Activated CD4-positive, alpha-beta T cell treated with anti-CD3 and anti-CD28 coated beads, Interleukin-2, amount 10 ng/mL, durations not matched to agents 24 days and 14 days (primary cell): ENCODE measurements around the gene FGD4. TPM values are rescaled to one million over a fixed set of nuclear protein-coding genes. Genes with fewer than 3 reads are reported as not detected.
A peak's percentile ranks its signal among the peaks of the same experiment; 100 is the strongest.

Experiments used
- DNase-seq: peaks from one replicate; pipeline ENCODE4 v3.0.0; 2022
- H3K27ac Mint-ChIP-seq: one replicate; pipeline ENCODE4 v1.8.0; 2022; ENCODE audit warnings: mild to moderate bottlenecking, mixed read lengths
- H3K27me3 Mint-ChIP-seq: one replicate; pipeline ENCODE4 v1.8.0; 2022; ENCODE audit warnings: mixed read lengths
- H3K36me3 Mint-ChIP-seq: one replicate; pipeline ENCODE4 v1.8.0; 2022; ENCODE audit warnings: low read depth, mild to moderate bottlenecking, mixed read lengths
- H3K4me1 Mint-ChIP-seq: one replicate; pipeline ENCODE4 v1.8.0; 2021; ENCODE audit warnings: mixed read lengths
- H3K4me3 Mint-ChIP-seq: one replicate; pipeline ENCODE4 v1.8.0; 2022; ENCODE audit warnings: mild to moderate bottlenecking, moderate library complexity, mixed read lengths
- H3K9me3 Mint-ChIP-seq: one replicate; pipeline ENCODE4 v1.8.0; 2021; ENCODE audit warnings: mixed read lengths
- intact Hi-C: fragments of 100-400 bp; cut with micrococcal nuclease; formaldehyde crosslinking; loops from one replicate; pipeline ENCODE4 v1.15.1; 2023
- total RNA-seq: library from RNA; stranded (reverse); gene quantifications from 2 replicates; pipeline ENCODE4 v1.2.3, GENCODE V29; 2022

Gene FGD4
- total RNA-seq, 1 donor from 2014 or later = 0.07 TPM

DNA sequence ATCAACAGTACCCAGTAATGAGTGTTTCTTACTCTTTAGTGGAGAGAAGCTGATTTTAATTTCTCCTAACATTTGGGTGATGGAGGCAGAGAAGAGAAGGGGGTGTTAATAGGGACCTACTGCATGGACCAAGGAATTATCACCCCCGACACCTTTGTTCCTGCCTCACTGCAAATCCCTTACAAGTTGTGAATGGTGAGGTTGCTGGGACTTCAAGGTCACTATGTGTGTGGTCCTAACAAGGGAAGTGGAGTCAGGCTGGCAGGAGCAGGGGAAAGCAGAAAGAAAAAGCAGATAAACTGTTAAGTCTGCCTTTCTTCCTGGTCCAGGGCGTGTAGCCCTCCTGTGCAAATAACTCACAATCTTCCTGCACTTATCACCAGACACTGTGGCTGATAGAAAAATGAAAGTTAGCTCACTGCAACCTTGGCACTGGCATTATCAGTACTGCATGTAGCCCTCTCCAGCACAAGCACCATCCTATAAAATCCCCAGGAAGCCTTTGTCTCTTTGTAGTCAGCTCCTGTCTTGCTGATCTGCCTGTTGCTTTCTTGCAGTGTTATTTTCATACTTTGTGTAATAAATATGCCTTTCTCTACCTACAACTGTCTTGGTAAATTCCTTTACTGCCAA lies 167.4 kb downstream of the FGD4 start:
- intact Hi-C loops = no loop called here
- H3K4me3 Mint-ChIP-seq = no peak overlapping the region
- H3K36me3 Mint-ChIP-seq = no peaks in the 10 kb centered on the region
- no peak for DNase-seq
- peaks cover 9% of the 10 kb centered on the region for H3K4me1 Mint-ChIP-seq
- H3K9me3 Mint-ChIP-seq = peaks cover 4% of the 10 kb centered on the region
- H3K27ac Mint-ChIP-seq = no peak overlapping the region
- no peaks in the 10 kb centered on the region for H3K27me3 Mint-ChIP-seq

DNA sequence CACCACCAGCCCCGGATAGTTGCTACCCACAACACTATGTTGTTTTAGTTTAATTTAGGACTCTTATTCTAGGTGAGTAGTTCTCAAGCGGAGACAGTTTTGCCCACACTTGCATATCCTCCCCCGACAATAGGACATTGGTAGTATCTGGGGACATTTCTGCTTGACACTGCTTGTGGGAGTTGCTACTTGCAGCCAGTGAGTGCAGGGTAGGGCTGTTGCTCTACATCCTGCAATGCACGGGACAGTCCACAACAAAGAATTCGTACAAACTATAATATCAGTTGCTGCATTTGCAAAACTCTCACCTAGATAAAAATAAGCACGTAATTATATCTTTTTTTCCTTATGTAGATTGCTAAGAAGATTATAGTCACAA lies 167.9 kb downstream of the FGD4 start:
- Mint-ChIP-seq H3K4me1 (peaks cover 5% of the 10 kb centered on the region), H3K36me3 (no peaks in the 10 kb centered on the region), H3K4me3 (no peak overlapping the region), H3K9me3 (no peaks in the 10 kb centered on the region), H3K27me3 (no peaks in the 10 kb centered on the region), H3K27ac (no peak overlapping the region)
- no peak for DNase-seq
- intact Hi-C loops = no loop called here

DNA sequence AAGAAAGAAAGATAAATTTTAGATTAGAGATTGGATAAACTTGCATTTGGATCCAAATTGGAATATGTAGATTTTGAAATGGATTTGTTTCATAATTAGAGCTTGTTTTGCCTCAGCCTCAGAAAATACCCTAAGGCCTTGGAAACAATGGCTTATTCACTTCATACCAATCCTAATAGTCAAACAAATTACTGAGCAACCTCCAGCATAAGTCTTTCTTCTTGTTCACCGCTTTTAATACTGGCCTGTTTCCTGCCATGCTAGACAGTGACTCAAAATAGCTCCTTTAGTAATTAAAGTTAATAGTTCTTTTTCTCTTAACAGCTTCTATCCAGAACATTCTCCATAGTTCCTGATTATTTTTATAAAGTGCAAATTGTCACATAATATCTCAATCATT lies 168.9 kb downstream of the FGD4 start:
- H3K27ac Mint-ChIP-seq = no peak overlapping the region
- no peaks in the 10 kb centered on the region for H3K27me3 Mint-ChIP-seq
- intact Hi-C loops = no loop called here

DNA sequence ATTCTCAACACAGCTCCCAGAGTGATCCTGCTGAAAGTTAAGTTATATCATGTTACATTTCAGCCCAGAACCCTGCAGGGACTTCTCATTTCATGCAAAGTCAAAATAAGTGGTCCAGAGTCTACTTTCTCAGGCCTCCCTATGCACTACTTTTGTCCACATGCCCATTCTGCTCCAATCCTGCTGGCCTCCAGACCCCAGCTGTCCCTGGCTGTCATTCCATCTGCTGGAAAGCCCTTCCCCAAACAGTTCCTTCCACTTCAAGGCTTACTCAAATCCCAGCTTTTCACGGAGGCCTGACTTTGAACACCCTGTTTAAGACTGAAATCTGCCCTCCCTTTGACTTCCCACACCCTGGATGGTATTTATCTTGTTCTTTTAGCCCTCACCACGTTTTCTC lies 169.9 kb downstream of the FGD4 start:
- H3K36me3 Mint-ChIP-seq = no peaks in the 10 kb centered on the region
- intact Hi-C loops = no loop called here
- H3K4me3 Mint-ChIP-seq = no peak overlapping the region
- peaks cover 5% of the 10 kb centered on the region for H3K4me1 Mint-ChIP-seq
- H3K27ac Mint-ChIP-seq = no peak overlapping the region
- no peak for DNase-seq
- H3K27me3 Mint-ChIP-seq = no peaks in the 10 kb centered on the region
- no peaks in the 10 kb centered on the region for H3K9me3 Mint-ChIP-seq

More for the DNA sequence above, 168.9 kb downstream of the FGD4 start:
- Mint-ChIP-seq H3K4me3 (no peak overlapping the region), H3K9me3 (no peaks in the 10 kb centered on the region), H3K36me3 (no peaks in the 10 kb centered on the region), H3K4me1 (peaks cover 5% of the 10 kb centered on the region)
- no peak for DNase-seq

DNA sequence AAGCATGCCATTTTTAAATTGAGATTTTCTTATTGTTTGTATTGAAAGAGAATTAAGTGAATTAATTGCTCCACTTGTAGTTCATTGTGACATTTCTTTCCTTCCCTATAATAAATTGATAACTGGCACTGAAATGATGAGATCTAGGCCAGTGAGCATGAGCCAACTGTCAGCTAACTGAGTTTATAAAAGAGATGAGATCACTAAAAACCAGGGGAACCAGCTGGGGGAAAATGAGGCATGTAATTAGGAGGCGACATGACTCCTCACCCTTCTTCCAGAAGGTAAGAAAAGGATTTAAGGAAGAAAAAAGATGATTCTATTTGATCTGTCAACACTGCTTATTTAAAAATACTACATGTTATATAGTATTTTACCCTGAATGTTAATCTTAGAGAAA lies 175.2 kb downstream of the FGD4 start:
- DNase-seq = no peak
- Mint-ChIP-seq H3K27me3 (peaks cover 5% of the 10 kb centered on the region), H3K4me3 (no peak overlapping the region), H3K9me3 (peaks cover 20% of the 10 kb centered on the region), H3K4me1 (no peaks in the 10 kb centered on the region), H3K27ac (no peak overlapping the region), H3K36me3 (no peaks in the 10 kb centered on the region)
- intact Hi-C loops = no loop called here

DNA sequence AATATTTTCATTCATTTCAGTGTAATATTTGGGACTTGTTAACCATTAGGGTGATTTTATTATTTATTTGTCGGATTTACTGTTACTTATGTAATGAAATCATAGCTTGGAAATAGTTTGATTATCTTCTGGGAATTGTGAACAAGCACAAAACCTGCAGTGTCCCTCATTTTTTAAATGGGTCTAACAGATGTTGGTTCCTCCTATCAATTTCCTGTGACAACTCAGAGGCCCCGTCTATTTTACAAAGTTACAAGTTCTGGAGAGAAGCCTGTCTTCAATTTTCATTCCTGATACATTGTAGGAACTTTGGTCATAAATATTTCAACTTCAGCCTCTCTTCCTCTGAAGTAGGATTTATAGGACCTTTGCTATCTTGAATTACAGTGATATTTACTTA lies 178.0 kb downstream of the FGD4 start:
- Mint-ChIP-seq H3K27ac (no peak overlapping the region), H3K4me3 (no peak overlapping the region), H3K36me3 (no peaks in the 10 kb centered on the region), H3K9me3 (peaks cover 26% of the 10 kb centered on the region), H3K27me3 (peaks cover 5% of the 10 kb centered on the region), H3K4me1 (peaks cover 9% of the 10 kb centered on the region)
- no peak for DNase-seq
- intact Hi-C loops = no loop called here

DNA sequence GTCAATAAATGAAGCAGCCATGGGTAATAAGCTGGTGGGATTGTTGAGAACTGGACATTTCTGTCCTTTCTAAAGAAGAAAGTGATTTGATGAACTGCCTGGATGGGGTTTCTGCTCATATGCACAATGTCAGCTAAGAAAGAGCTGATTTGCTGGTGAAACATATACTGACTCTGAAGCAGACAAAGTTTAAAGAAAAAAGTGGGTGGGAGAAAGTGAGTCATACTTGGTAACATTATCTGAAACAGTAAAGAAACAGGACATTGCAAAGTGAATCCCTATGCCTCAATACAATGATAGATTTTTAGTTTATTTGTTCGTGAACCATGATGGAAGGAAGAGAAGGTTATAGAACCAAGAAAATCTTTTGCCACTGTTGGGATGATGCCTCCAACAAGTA lies 184.2 kb downstream of the FGD4 start:
- H3K27me3 Mint-ChIP-seq = no peaks in the 10 kb centered on the region
- H3K4me3 Mint-ChIP-seq = peak overlapping the region; percentile 2
- H3K4me1 Mint-ChIP-seq = peaks cover 48% of the 10 kb centered on the region
- intact Hi-C loops = loop anchor here (2.0 to 10.0 kb wide), 4 partner anchors 19 to 1259 kb away; partner anchors contain the start of genes ETFBKMT and SINHCAF
- H3K9me3 Mint-ChIP-seq = peaks cover 25% of the 10 kb centered on the region
- peaks cover 8% of the 10 kb centered on the region for H3K36me3 Mint-ChIP-seq
- peak overlapping the region; percentile 75 for H3K27ac Mint-ChIP-seq
- DNase-seq = no peak

DNA sequence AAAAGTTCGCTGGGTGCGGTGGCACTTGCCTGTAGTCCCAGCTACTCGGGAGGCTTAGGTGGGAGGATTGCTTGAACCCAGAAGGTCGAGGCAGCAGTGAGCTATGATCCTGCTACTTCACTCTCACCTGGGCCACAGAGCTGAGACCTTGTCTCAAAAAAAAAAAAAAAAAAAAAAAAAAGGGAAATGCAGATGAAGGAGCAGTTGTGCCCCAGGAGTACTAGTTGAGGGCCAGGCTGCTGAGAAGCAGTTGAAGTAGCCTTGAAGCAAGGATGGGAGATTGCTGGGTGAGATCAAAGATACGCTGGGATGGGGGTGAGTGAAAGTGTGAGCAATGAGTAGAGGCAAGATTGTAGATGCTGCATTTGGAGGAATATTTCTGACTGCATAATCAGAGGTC lies 186.3 kb downstream of the FGD4 start:
- intact Hi-C loops = loop anchor here (1.0 to 10.0 kb wide), 6 partner anchors 26 to 1261 kb away; partner anchors contain the start of genes DNM1L, ETFBKMT and SINHCAF
- no peak for DNase-seq
- Mint-ChIP-seq H3K27ac (peak overlapping the region; percentile 63), H3K9me3 (peaks cover 16% of the 10 kb centered on the region), H3K4me1 (peaks cover 66% of the 10 kb centered on the region), H3K36me3 (peaks cover 8% of the 10 kb centered on the region), H3K27me3 (no peaks in the 10 kb centered on the region), H3K4me3 (no peak overlapping the region)

DNA sequence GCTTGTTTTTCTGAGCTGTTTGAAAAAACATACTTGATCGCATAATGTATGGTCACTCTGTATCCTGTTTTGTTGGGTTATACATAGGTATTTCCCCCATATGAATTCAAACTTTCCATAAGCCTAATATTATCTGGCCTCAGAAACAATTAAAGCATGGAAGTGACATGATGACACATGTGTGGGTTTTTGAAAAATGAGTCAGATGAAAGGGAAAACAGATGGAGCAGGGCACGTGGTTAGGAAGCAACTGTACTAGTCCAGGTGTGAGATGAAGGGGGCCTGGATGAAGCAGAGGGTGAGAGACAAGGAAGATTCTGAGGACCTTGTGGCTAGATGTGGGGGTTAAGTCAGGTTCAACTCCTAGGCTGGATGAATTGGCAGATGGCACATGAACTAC lies 187.0 kb downstream of the FGD4 start:
- H3K27ac Mint-ChIP-seq = peak overlapping the region; percentile 69
- H3K36me3 Mint-ChIP-seq = peaks cover 8% of the 10 kb centered on the region
- H3K27me3 Mint-ChIP-seq = no peaks in the 10 kb centered on the region
- H3K4me1 Mint-ChIP-seq = peaks cover 66% of the 10 kb centered on the region
- peak overlapping the region; percentile 18 for H3K4me3 Mint-ChIP-seq
- intact Hi-C loops = loop anchor here (1.0 to 10.0 kb wide), 6 partner anchors 27 to 1262 kb away; partner anchors contain the start of genes DNM1L, ETFBKMT and SINHCAF
- H3K9me3 Mint-ChIP-seq = peaks cover 16% of the 10 kb centered on the region
- no peak for DNase-seq

DNA sequence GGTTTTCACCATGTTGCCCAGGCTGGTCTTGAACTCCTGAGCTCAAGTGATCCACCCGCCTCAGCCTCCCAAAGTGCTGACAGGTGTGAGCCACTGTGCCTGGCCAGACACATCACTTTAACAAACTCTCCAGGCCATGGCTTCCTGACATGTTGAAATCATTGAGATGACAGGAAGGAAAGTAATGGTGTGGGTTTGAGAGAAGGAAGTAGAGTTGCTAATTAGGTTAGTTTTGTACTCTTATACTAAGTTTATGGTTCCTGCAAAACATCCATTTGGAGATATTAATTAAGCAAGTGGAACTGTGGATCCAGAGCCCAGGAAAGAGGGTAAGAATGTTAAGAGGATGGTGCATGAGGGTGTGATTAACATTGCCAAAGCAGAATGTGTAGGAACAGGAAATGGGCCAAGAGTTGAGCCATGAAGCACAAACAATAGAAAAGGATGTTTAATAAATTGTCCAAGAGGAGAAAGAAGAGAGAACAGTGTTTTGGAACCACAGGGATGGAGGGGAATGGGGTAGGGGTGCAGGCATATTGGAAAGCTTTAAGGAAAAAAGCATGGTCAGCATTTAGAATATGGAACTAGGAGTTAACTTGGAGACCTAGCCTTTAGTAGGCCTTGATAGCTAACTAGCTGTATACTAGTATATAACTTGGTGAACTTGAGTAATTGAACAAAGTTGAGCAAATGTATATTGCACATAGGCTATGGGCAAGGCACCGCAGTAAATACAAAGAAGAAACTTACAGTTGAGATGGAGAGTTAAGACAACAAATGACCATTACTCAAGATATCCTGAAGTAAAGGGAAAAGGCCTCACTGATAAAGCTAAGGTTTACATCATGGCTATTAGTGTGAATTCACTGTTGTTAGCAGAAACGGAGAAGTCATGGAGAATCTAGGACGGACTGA lies 188.5 kb downstream of the FGD4 start:
- Mint-ChIP-seq H3K4me1 (peaks cover 60% of the 10 kb centered on the region), H3K4me3 (peak overlapping the region; percentile 32), H3K27ac (peak overlapping the region; percentile 79), H3K27me3 (no peaks in the 10 kb centered on the region), H3K36me3 (peaks cover 8% of the 10 kb centered on the region), H3K9me3 (peaks cover 16% of the 10 kb centered on the region)
- no peak for DNase-seq
- intact Hi-C loops = loop anchor here (5.0 to 10.0 kb wide), 5 partner anchors 69 to 1263 kb away; partner anchors contain the start of genes DNM1L, ETFBKMT and SINHCAF

DNA sequence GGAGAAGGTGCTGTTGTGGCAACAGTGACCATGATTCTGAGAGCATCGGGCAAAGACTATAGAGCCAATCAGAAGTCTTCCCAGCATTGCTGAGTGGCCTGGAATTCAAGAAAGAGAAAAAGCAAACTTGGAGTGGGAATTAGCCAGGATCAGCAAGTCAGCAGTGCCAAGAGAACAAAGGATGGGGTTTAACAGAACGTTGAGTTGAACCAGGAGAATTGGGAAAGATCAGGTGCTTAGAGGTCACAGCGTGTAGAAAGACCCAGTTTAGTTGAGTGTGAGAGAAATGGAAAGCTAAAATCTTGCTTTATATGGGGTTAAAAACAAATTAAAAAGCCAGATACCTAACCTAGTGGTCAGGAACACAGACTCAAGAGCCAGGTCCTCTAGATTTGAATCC lies 189.2 kb downstream of the FGD4 start:
- H3K27me3 Mint-ChIP-seq = no peaks in the 10 kb centered on the region
- peaks cover 16% of the 10 kb centered on the region for H3K9me3 Mint-ChIP-seq
- peak overlapping the region; percentile 79 for H3K27ac Mint-ChIP-seq
- DNase-seq = no peak
- H3K4me1 Mint-ChIP-seq = peaks cover 59% of the 10 kb centered on the region
- H3K36me3 Mint-ChIP-seq = peaks cover 8% of the 10 kb centered on the region
- intact Hi-C loops = loop anchor here (1.0 to 10.0 kb wide), 6 partner anchors 16 to 1264 kb away; partner anchors contain the start of genes DNM1L, ETFBKMT and SINHCAF
- H3K4me3 Mint-ChIP-seq = peak overlapping the region; percentile 32

DNA sequence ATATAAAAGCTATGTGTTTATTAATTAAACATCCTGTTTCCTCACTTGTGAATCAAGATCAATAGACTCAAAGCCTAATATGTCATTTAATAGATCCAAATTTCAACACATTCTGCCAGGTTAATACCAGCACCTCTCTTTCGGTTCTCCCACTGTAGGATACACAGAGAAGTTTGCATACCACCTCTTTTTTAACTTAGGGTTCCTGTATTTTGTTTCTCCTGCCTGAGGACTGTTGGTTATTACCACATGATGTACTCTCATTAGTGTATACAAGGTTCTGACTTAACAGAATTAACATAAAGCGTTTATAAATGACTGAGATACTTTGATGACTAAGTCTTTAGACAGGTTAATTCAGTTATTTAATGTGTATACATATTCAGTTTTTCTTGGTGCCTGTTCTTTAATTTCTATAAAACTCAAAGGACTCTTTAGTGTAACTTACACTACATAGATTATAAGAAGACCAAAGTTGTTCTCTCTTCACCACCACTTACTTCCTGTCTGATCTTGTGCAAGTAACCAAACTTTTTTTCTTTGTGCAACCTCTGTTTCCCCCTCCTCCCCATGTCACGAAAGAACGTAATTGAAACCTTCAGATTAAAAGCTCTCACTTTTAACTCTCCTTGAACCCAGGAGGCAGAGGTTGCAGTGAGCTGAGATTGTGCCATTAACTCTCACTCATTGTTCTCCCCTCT lies 190.0 kb downstream of the FGD4 start:
- peak; percentile 79 for DNase-seq
- peaks cover 8% of the 10 kb centered on the region for H3K36me3 Mint-ChIP-seq
- peaks cover 57% of the 10 kb centered on the region for H3K4me1 Mint-ChIP-seq
- H3K27ac Mint-ChIP-seq = peak overlapping the region; percentile 79
- peaks cover 16% of the 10 kb centered on the region for H3K9me3 Mint-ChIP-seq
- peak overlapping the region; percentile 18 for H3K4me3 Mint-ChIP-seq
- intact Hi-C loops = loop anchor here (1.0 to 10.0 kb wide), 6 partner anchors 15 to 1265 kb away; partner anchors contain the start of genes DNM1L, ETFBKMT and SINHCAF
- no peaks in the 10 kb centered on the region for H3K27me3 Mint-ChIP-seq

DNA sequence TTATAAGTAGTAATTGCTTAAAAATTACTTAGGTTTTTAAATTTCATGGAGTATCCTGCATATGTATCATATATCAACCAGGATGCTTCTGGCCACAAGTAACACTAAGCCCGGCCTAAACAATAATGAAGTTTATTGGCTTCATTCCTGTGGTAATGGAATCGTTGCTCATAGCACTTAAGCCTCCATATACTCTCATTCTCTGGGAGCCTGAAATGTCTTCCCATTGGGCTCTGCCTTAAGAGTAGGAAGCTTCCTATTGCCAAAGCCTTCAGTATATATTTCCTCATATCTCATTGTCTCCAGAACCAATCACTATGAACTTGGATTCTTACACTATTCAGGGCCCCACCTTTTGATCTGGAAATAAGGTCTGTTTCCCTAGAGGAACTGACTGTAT lies 195.9 kb downstream of the FGD4 start:
- no peaks in the 10 kb centered on the region for H3K9me3 Mint-ChIP-seq
- DNase-seq = no peak
- H3K27me3 Mint-ChIP-seq = no peaks in the 10 kb centered on the region
- no peak overlapping the region for H3K27ac Mint-ChIP-seq
- intact Hi-C loops = no loop called here
- H3K4me3 Mint-ChIP-seq = no peak overlapping the region
- no peaks in the 10 kb centered on the region for H3K36me3 Mint-ChIP-seq
- peaks cover 24% of the 10 kb centered on the region for H3K4me1 Mint-ChIP-seq
